Limb (tissue), 2 donors: ENCODE measurements around the gene CTDP1.
"Not testable (repeated sequence)": the region's sequence is repeated elsewhere in the genome, so short reads cannot be mapped to it uniquely, and the experiment has no call there.

Experiments
- DNase-seq, 2 donors: peaks; one replicate each; pipeline ENCODE4 v3.0.0-alpha.2; 2016; ENCODE audit errors: extremely low spot score in 2 of 2

The CTDP1 gene

DNA sequence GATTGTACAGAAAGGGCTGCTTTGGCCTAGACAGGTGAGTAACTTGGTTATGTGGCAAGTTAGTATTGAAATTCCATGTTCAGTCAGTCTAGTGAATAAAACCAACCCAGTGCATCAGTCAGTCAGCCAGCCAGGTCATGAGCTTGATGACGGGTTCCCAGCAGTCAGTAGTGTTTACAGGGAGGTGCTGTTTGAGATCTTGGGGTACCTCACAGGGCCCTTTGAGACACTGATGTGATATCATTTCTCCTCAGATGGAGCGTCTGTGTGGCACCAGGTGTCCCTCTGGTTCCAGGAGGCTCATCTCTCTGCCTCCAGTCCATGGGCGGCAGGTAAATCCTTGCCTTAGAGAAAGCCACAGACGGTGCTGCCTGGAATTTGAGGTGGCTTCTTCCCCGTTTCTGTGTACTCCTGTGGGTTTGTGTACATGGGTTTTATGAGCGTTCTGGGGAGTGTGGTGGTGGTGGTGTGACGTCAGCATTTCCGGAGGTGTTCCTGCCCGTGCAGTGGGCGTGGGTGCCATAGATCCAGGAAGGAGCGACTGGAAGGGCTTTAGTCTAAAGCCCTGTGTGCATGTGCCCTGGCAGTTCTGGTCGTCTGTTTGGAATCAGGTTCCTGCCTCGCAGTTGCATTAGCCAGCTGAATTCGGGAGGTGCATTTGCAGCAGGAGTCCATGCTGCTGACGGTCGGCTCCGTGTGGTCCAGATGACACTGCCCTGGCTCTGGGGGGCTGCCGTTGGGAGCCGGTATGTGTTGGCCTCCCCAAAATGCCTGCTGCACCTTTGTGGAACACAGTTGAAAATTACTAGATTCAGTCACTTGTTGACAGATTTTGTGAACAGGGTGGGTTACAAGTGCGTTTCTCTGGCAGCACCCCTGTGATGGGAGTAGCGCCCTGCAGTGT is 2.1 kb downstream of the CTDP1 start:
- no peak for DNase-seq

DNA sequence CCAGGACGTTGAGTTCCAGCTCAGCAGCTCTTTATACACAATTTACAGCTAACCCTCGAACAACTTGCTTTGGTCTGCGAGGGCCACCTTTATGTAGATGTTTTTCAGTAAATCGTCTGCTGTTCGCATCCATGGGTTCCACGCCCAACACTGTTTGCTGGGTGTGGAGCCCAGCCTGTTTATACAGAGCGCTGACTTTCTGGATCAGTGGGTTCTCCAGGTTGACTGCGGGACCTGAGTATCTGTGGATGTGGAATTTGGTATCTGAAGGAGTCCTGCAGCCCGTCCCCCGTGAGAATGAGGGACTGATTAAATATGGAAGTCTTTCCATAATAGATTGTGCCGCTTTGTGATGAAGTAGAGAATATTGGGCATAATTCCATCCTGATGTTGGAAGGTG is 2.9 kb downstream of the CTDP1 start:
- no peak for DNase-seq

DNA sequence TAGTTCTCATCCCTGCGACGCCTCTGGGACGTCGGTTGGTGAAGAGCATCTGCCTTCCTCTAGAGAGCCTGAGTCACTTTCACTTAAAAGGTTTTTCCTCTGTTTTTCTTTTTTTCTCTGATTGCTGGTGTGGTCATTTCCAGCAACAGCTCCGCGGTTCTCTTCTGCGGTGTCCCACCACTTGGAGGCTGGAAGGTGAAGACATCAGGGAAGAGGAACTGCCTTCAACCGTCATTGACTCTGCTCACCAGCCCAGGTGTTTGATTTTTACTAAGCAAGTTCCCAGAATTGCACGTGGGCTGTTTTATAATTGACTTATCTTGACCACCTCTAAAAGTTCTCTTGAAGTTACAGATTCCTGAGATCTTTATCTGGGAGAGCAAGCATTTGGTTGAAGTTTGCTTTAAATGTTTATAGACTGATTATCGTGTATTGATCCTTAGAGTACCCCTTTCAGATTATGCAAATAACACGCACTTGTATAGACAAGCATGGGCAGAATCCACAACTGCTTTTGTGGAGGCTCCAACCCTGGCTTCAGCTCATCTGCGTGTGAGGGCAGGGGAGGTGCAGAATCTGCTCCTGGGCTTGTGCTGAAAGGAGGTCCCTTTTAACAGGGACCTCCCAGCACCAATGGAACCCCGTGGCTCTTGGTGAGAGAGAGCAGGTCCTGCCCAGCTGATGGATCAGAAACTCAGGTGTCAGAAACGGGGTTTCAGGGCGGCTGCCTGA is 3.5 kb downstream of the CTDP1 start:
- no peak for DNase-seq

DNA sequence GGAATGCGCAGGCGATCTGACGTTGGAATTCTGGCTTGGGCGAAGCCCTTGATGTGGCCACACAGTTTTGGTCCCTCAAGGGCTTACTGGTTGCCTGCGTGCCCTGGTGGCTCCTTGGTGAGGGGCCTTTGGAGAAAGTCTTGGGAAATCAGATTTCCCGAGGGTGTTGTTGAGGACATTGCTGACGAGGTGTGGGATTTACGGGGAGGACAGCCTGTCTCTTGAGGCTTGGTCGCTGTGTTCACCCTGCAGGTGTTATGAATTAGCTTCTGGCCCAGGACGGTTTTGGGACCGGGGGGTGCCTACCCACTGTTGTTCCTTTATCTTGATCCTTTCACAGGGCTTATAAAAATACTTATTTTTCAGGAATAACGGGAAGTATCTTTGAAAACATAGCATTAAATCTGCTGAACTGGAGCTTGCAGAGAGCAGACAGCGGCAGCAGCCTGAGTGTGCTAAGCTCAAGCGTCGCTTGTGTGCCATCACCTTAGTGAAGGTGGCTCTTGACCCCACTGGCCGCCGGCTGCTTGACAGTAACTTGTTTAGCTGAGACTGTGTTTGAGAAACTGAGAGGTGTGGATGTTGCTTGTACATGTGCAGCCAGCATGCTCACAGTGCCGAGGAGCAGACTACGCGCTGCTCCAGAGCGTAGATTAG is 4.2 kb downstream of the CTDP1 start:
- no peak for DNase-seq

DNA sequence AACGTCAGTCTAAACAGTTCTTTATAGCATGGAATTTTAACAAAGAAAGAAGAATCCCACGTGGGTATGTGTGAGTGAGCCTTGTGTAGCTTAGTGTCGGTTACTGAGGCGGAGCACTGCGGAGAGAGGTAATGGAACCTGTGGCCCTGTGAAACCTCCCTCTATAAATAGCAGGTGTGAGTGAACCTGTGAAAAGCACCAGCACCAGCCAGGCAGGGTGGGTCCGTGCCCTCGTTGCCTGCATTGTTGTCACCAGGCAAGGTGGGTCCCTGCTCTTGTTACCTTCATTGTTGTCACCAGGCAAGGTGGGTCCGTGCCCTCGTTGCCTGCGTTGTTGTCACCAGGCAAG is 4.7 kb downstream of the CTDP1 start:
- no peak for DNase-seq

DNA sequence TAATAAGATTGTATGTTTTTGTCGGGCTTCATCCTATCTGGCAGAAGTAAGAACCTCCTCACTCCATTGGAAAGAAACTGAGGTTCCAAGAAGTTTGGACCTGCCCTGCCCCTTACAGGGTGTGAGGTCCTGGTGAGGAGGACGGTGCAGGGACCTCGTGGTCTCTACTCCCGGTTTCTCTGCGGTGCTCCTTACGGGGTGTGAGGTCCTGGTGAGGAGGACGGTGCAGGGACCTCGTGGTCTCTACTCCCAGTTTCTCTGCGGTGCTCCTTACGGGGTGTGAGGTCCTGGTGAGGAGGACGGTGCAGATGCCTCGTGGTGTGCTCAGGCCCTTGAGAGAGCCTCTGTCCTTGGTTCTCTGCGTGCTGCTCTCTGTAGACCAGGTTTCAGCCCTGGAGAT is 5.2 kb downstream of the CTDP1 start:
- DNase-seq = peak in 1 of 2 donors; percentile 49

DNA sequence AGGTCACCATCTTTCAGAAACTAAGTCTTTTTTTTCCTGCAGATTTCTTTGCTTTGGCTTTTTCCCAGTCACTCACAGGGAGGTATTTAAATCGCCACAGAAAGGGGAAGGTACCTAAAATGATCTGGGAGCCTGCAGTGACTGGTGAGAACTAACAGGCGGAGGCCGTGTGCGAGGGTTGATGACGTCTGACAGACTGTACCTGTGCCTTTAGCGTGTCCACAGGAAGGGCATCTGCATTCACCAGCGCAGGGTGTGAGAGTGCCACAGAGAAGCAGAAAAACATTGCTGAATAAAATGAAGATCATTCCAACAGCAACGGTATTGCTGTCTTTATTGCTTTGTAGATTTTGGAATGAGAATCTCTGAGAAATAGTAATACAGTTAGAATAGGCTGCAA is 5.7 kb downstream of the CTDP1 start:
- DNase-seq = no peak

DNA sequence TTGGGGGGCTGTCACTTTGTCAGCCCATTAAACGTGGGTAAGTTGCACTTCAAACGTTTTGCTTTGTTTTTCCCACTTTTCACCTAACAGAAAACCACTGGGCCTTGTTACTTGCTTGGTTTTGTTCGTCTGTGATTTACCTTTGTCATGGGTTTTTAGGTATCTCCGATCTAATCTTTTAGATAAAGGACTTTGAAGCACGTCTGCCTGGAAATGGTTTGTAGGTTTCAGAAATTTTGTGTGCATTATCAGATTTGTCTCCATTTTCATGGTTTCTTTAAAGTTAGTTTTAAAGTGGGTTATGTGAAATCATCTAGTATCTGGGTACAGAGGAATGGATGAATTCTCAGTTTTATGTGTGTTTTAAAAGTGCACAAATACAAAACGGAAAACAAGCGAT is 6.4 kb downstream of the CTDP1 start:
- no peak for DNase-seq

DNA sequence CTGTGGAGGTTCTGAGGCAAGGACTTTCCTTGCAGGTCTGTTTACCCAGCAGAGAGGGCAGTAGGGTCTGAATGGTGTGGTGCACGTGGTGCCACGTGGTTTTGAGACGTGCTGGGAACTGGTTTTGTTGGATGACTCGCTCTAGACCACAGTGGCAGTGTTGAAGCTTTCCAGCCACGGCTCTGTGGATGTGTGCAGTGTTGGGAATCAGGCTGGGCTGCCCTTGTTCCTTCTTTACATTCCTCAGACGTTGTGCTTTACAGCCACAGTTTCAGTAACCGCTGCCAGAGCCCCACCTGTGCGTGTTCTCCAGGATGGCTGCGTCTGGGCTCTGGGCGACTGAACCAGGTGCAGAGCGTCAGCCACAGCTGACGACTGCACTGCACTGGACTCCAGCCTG is 8.2 kb downstream of the CTDP1 start:
- no peak for DNase-seq

DNA sequence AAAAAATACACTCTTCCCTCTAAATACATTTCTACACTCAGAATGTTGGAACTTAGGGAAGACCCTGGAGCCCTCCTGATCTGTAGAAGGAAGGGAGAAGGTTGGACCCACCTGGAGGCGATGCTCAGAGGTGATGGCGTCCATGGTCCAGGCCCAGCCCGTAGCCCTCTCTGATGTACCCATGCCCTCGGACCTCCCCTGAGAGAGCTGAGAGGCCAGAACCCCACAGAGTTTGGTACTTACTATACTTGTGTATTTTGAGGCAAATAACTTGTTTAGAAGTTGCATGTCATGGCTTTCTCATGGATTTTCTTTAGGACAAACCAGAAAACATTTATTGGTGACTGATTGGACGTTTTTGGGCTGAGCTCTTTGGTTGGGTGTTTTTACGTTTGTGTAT is 10.5 kb downstream of the CTDP1 start:
- no peak for DNase-seq

DNA sequence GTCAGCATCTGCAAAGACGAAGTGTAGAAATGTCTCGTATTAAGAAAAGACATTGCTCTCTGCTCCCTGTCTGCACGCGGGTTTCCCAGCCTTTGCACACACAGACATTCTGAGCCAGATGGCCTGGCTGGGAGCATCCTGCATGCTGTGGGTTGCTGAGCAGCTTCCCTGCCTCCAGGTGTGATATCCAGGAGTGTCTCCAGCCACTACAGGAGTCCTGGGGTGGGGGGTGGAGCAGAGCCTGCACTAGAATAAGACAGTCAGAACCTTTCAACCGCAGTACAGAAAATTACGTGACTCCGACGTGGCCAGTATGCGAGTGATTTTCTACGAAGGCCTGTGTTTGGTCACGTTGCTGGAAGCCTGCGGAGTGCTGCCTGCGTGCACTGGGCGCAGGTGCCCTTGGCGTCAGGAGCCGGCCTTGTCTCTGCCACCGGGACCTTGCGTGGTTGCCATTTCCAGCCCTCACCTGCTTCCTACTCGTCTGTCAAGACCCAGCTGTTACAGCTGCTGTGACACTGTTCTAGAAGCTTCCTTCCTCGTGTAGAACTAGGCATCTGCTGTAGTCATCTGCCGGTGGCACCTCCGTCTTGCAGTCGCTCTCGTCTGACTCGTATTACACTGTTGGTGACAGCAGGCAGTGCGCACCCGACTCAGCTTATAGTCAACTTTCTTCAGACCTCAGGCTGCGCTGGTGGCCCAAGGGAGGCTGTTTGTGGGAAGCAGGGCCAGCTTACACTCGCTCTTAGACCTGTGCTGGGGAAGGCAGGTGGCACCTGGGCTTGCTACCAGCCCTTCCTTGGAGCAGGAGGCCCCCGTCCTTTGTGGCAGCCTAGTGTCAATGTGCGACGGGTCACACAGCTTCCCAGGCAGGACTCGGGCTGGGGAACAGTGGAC is 11.2 kb downstream of the CTDP1 start:
- DNase-seq = no peak

DNA sequence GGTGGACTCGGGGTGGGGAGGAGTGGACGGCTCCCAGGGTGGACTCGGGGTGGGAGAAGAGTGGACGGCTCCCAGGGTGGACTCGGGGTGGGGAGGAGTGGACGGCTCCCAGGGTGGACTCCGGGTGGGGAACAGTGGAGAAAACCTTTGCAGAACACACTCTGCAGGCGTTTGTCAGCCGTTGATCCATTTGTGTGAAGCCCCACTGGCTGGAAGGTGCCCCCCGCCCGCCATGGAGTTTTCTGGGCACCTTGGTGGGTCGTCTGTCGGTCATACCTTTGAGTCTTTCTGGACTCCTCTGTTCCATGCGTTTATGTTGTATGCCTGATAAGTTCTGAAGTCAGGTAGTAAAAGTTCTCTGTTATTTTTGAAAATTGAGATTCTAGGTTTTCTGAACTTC is 12.5 kb downstream of the CTDP1 start:
- no peak for DNase-seq

DNA sequence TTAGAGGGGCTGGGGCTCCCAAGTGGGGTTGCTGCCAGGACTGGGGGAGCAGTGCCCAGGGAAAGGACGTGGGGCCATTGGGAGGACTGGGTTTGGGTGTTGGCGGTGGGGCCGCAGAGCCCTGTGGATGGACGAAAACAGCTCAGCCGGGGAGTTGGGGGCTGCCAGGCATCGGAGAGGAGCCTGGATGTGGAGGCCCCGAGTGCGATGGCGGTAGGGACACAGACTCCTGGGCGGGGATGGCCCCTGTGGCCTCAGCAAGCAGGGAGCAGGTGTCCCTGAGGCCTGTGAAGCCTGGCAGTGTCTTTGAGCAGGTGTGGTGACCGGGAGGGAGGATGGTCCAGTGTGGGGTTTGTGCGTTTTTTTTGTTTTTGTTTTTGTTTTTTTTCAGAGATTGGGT is 13.3 kb downstream of the CTDP1 start:
- no peak for DNase-seq

DNA sequence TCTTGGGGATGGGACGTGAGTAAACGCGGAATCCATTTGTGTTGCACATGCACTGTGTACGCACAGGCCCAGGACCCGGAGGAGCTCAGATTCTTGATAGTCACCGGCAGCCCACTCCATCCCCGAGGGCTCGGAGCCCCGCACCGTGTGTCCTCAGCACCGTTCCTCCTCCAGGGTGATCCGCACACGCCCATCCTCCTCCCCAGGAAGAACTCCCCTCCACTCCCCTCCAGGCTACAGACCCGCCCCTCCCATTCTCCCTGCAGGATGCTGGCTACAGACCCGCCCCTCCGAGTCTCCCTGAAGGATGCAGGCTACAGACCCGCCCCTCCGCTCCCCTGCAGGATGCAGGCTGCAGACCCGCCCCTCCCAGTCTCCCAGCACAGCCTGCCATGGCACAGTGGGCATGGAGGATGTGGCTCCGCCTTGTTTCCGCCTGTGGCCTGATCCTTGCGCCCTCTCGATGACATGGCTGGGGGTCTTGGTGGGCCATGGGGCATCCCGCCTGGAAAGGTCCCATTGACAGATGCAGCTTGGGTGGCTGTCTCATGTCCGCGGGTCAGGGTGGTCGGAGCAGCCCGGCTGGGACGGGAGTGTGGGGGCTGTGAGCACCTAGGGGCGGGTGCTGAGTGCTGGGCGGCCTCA is 14.1 kb downstream of the CTDP1 start:
- DNase-seq = no peak

DNA sequence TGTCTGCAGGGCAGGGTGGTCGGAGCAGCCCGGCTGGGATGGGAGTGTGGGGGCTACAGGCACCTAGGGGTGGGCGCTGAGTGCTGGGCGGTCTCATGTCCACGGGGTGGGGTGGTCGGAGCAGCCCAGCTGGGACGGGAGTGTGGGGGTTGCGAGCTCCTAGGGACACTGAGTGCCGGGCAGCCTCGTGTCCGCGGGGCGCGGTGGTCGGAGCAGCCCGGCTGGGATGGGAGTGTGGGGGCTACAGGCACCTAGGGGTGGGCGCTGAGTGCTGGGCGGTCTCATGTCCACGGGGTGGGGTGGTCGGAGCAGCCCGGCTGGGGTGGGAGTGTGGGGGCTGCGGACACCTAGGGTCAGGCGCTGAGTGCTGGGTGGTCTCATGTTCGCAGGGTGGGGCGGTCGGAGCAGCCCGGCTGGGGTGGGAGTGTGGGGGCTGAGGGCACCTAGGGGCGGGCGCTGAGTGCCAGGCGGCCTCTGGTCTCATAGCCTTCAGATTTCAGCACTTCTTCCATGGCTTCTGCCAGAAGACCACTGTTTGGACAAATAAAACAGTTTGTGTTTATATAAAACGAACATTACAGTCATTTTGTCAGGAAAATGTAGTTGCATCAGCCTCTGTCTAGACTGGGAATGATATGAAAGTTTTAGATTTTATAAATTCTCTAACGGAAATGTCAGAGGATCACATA is 14.7 kb downstream of the CTDP1 start:
- DNase-seq = not testable (repeated sequence)

DNA sequence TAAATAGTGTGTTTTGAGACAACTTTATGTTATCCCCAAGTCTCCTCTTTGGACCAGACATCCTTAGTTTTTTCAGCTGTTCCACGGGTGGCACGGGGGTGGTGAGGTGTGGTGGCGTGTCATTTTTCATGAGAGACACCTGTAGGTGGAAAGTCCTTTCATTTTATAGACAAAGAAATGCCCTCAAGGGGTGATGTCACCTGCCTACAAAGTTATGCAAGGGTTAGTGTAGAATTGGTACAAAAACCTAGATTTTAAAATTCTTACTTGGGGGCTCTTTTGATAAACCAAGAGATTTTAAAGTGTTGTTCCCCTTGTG is 15.3 kb downstream of the CTDP1 start:
- no peak for DNase-seq

DNA sequence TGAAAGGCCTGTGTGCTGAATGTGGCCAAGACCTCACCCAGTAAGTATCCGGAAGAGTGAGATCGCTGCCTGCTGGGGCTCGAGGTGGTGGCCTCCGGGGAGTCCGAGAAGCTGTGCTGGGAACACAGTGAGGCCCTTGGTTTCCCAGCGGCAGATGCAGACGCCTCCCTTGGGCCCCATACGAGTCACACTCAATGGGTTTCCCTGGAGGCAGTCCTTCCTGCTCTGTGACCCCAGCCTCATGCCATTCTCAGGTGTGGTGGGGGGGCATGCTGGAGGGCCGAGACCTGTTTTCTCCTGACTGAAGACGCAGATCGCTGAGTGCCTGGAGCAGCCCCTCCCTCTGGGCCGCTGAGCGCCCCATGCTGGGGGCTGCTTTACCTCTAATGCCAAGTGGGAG is 15.7 kb downstream of the CTDP1 start:
- DNase-seq = no peak

DNA sequence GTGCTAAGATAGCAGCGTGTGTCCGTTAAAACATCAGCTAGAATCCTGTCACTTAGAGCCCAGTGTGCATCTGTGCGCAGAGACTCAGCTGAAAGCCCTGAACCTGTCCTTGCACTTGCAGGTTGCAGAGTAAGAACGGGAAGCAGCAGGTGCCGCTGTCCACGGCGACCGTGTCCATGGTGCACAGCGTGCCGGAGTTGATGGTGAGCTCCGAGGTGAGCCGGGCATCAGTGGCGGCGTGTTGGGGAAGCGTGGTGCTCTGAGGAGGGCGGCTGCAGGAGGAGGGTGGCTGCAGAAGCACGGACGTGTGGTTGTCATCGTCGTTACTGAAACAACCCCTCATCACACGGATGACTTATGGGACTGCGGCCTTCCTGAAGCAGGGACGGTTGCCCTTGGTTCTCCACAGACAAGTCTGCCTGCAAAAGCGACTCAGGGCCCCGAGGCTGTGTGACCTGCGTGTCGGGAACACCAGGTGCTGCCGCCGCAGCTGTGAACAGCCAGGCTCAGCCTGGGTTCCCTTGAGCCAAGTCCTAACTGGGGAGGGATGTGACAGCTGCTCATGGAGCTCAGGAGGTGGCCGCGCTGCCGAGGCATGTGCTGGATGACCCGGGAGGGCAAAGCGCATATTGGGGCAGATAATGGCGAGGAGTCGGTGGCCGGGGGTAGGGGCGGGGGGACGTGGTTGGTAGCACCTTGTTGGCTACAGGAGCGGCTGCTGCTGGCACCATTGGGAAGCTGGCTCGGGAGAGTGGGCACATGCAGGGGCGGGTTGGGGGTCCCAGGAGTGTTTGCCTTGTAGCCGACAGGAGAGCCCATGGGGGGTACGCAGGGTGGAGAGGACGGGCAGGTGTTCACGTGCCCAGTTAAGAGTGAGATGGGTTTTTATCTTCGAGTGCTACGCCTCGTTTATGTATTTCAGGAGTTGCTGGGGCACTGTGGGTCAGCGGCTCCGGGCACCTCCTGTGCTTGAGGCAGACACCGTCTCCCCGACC is 16.6 kb downstream of the CTDP1 start:
- no peak for DNase-seq

DNA sequence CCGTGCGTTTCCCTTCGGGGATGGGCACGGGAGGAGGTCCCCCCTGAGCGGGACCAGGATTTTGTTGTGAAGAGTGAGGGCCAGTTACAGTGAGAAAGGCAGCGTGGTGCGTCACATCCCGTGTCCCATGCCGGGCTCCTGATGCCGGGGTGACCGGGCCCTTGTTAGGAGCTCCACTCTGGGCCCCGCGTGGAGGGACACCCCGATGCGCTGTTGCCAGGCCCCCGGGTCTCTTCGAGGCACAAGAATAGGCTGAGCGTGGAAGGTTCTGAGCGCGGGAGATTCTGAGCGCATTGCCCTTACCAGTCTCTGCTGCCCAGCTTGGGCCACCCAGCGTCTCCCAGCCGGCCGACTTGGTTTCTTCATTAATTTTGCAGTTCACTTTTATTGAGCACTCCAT is 17.6 kb downstream of the CTDP1 start:
- DNase-seq = no peak
